ENCODE data around the gene IL1RAPL1.
"Not testable (repeated sequence)": the region's sequence is repeated elsewhere in the genome, so short reads cannot be mapped to it uniquely, and the experiment has no call there.

IL1RAPL1 gene

GRCh38 chrX:28997706-28998463 lies 410.6 kb downstream of the IL1RAPL1 start:
- DNase-seq: no peak

- DNase-seq: no peak
These were observed 411.4 kb downstream of the IL1RAPL1 start for GRCh38 chrX:28998609-28999135.

- DNase-seq: no peak
These were observed 425.6 kb downstream of the IL1RAPL1 start for GRCh38 chrX:29012867-29013266.

- DNase-seq: no peak
These were observed 436.0 kb downstream of the IL1RAPL1 start for GRCh38 chrX:29023207-29023606.

GRCh38 chrX:29024871-29025270 lies 437.6 kb downstream of the IL1RAPL1 start:
- DNase-seq: no peak

- DNase-seq: no peak
These were observed 452.3 kb downstream of the IL1RAPL1 start for GRCh38 chrX:29039501-29039900.

- no peak for DNase-seq
These were observed 452.9 kb downstream of the IL1RAPL1 start for GRCh38 chrX:29040160-29040559.

GRCh38 chrX:29042341-29042740 lies 455.1 kb downstream of the IL1RAPL1 start:
- no peak for DNase-seq

- DNase-seq: no peak
These were observed 456.5 kb downstream of the IL1RAPL1 start for GRCh38 chrX:29043746-29044145.

GRCh38 chrX:29044423-29045184 lies 457.4 kb downstream of the IL1RAPL1 start:
- no peak for DNase-seq

GRCh38 chrX:29065477-29065876 lies 478.2 kb downstream of the IL1RAPL1 start:
- DNase-seq: no peak

- DNase-seq: no peak
These were observed 479.3 kb downstream of the IL1RAPL1 start for GRCh38 chrX:29066516-29066915.

GRCh38 chrX:29067351-29067750 lies 480.1 kb downstream of the IL1RAPL1 start:
- no peak for DNase-seq

- no peak for DNase-seq
These were observed 484.5 kb downstream of the IL1RAPL1 start for GRCh38 chrX:29071525-29072320.

GRCh38 chrX:29082558-29082957 lies 495.3 kb downstream of the IL1RAPL1 start:
- no peak for DNase-seq

GRCh38 chrX:29083823-29084222 lies 496.6 kb downstream of the IL1RAPL1 start:
- no peak for DNase-seq

- DNase-seq: no peak
These were observed 503.6 kb downstream of the IL1RAPL1 start for GRCh38 chrX:29090811-29091210.

GRCh38 chrX:29107231-29107630 lies 520.0 kb downstream of the IL1RAPL1 start:
- no peak for DNase-seq

- no peak for DNase-seq
These were observed 522.8 kb downstream of the IL1RAPL1 start for GRCh38 chrX:29110041-29110440.

- DNase-seq: no peak
These were observed 526.0 kb downstream of the IL1RAPL1 start for GRCh38 chrX:29113221-29113620.

GRCh38 chrX:29122817-29123216 lies 535.6 kb downstream of the IL1RAPL1 start:
- not testable (repeated sequence) for DNase-seq

- DNase-seq: no peak
These were observed 543.7 kb downstream of the IL1RAPL1 start for GRCh38 chrX:29130905-29131304.

GRCh38 chrX:29136904-29137303 lies 549.7 kb downstream of the IL1RAPL1 start:
- DNase-seq: no peak

Measured in NCI-H187 (cell line).